ENCODE results near the gene DNMT1.

DNA sequence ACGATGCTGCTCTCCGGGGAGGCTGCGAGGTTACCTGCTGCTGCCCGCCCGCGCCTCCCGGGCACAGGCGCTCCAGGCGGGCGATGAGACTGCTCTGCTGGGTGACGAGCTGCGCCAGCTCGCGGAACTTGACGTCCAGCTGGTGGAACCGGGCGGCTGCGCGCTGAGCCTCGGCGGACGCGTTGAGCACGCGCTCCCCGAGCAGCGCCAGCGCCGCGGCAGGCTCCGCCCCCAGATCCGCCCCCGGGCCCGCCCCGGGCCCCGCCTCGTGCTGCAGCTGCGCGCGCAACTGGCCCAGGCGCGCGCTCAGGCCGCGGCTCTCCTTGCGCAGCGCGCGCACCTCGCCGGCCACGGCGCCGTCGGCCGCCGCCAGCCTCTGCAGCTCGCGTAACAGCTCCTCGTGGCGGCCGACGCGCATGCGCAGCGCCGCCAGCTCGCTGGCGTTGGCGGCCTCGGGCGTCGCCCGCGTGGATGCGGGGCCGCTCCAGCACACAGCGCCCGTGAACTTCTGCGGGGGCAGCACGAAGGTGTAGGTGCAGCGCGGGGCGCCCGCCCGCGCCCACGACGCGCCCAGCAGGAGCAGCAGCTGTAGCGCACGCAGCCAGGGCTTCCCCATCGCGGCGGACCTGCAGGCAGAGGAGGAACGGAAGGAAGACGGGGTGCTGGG lies 98.7 kb downstream of the DNMT1 start:
- TF ChIP-seq NR3C1 (CRISPR knock-in tag; conservative IDR thresholded peaks at IDR 0.05; ENCODE audit: low read depth) (peak; percentile 93), CREB1 (CRISPR knock-in tag; IDR thresholded peaks at IDR 0.05) (no peak), ZNF121 (CRISPR knock-in tag; IDR thresholded peaks at IDR 0.05) (no peak), NFYB (CRISPR knock-in tag; conservative IDR thresholded peaks at IDR 0.05; ENCODE audit: low read depth) (peak; percentile 41; the same call in 1 of the 2 replicates)
- TF ChIP-seq, protein P1, sequence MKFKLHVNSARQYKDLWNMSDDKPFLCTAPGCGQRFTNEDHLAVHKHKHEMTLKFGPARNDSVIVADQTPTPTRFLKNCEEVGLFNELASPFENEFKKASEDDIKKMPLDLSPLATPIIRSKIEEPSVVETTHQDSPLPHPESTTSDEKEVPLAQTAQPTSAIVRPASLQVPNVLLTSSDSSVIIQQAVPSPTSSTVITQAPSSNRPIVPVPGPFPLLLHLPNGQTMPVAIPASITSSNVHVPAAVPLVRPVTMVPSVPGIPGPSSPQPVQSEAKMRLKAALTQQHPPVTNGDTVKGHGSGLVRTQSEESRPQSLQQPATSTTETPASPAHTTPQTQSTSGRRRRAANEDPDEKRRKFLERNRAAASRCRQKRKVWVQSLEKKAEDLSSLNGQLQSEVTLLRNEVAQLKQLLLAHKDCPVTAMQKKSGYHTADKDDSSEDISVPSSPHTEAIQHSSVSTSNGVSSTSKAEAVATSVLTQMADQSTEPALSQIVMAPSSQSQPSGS (CRISPR knock-in tag; IDR thresholded peaks at IDR 0.05; ENCODE audit: borderline replicate concordance, low read depth), result no peak
- TF ChIP-seq, protein P2, sequence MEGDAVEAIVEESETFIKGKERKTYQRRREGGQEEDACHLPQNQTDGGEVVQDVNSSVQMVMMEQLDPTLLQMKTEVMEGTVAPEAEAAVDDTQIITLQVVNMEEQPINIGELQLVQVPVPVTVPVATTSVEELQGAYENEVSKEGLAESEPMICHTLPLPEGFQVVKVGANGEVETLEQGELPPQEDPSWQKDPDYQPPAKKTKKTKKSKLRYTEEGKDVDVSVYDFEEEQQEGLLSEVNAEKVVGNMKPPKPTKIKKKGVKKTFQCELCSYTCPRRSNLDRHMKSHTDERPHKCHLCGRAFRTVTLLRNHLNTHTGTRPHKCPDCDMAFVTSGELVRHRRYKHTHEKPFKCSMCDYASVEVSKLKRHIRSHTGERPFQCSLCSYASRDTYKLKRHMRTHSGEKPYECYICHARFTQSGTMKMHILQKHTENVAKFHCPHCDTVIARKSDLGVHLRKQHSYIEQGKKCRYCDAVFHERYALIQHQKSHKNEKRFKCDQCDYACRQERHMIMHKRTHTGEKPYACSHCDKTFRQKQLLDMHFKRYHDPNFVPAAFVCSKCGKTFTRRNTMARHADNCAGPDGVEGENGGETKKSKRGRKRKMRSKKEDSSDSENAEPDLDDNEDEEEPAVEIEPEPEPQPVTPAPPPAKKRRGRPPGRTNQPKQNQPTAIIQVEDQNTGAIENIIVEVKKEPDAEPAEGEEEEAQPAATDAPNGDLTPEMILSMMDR (IDR thresholded peaks at IDR 0.05), result no peak
- TF ChIP-seq, protein P3, sequence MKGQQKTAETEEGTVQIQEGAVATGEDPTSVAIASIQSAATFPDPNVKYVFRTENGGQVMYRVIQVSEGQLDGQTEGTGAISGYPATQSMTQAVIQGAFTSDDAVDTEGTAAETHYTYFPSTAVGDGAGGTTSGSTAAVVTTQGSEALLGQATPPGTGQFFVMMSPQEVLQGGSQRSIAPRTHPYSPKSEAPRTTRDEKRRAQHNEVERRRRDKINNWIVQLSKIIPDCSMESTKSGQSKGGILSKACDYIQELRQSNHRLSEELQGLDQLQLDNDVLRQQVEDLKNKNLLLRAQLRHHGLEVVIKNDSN (CRISPR knock-in tag; IDR thresholded peaks at IDR 0.05), result no peak
- TF ChIP-seq, protein P4, sequence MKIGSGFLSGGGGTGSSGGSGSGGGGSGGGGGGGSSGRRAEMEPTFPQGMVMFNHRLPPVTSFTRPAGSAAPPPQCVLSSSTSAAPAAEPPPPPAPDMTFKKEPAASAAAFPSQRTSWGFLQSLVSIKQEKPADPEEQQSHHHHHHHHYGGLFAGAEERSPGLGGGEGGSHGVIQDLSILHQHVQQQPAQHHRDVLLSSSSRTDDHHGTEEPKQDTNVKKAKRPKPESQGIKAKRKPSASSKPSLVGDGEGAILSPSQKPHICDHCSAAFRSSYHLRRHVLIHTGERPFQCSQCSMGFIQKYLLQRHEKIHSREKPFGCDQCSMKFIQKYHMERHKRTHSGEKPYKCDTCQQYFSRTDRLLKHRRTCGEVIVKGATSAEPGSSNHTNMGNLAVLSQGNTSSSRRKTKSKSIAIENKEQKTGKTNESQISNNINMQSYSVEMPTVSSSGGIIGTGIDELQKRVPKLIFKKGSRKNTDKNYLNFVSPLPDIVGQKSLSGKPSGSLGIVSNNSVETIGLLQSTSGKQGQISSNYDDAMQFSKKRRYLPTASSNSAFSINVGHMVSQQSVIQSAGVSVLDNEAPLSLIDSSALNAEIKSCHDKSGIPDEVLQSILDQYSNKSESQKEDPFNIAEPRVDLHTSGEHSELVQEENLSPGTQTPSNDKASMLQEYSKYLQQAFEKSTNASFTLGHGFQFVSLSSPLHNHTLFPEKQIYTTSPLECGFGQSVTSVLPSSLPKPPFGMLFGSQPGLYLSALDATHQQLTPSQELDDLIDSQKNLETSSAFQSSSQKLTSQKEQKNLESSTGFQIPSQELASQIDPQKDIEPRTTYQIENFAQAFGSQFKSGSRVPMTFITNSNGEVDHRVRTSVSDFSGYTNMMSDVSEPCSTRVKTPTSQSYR (CRISPR knock-in tag; IDR thresholded peaks at IDR 0.05), result 0 out of 2 replicates have a peak, but pooled peaks have one; percentile 39

Data from WTC11 (cell line).